Transverse colon (tissue), 4 donors: ENCODE measurements around the gene RAD21L1.

Source experiments
- POLR2A ChIP-seq: fragments of 450-650 bp; IDR thresholded peaks from one replicate; pipeline ENCODE4 v1.6.1; 2016; ENCODE audit warnings: antibody characterized with exemption, mild to moderate bottlenecking, moderate library complexity
- POLR2AphosphoS5 ChIP-seq, 3 donors: sonication (generic); formaldehyde crosslinking; IDR thresholded peaks; one replicate each; pipeline ENCODE4 v1.6.1; 2016; ENCODE audit warnings: antibody characterized with exemption in 3 of 3
- TF ChIP-seq, protein P1 (sequence below), 5 experiments: fragments of 200-600 bp in 3 of 5; fragments of 450-650 bp in 2 of 5; sonication (generic) in 3 of 5; IDR thresholded peaks; 1 replicate in 2 of 5; 2 replicates in 3 of 5; pipeline ENCODE4 v1.5.1; 2016 to 2017; ENCODE audit warnings: antibody characterized with exemption in 5 of 5, inconsistent platforms in 3 of 5, mild to moderate bottlenecking in 2 of 5, moderate library complexity in 1 of 5

DNA sequence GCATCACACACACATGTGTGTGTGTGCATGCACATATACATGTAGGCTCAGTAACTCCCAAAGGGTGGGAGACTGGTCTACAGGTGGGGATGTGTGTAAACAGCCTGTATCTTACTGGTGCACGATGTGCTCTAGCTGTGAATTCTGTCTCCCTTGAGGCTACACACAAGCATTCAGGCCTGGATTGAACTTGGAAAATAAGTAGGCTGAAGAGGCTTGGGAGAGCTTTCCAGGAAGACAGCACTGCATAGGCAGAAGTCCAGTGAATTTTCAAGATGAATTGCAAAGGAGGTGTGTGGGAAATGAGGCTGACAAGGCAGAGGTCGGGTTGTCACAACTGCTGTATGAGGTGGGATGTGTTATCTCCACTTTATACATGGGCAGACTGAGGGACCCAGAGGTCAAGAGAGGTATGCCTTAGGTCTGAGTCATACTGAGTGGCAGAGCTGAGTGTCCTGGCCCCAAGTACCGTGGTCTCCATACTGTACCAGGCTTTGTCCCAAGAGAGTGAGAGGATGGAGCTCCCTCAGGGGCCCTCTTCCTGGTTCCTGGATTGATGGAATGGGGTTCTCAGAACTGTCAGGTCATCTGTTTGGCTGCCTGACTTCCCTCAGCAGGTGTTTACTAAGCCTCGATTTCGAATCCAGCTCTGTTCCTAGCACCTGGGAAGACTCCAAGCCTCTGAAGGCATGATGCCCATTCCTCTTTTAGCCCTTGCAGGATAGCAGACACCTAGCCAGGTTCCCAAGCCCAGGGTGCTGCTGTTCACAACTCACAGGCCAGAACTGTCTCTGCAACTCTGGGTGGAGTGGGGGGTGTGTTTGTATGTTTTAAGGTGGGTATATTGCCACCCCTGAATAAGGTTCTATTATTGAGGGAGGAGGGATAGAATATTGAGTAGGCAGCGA, 54.6 kb downstream of the RAD21L1 start:
- TF ChIP-seq, protein P1, sequence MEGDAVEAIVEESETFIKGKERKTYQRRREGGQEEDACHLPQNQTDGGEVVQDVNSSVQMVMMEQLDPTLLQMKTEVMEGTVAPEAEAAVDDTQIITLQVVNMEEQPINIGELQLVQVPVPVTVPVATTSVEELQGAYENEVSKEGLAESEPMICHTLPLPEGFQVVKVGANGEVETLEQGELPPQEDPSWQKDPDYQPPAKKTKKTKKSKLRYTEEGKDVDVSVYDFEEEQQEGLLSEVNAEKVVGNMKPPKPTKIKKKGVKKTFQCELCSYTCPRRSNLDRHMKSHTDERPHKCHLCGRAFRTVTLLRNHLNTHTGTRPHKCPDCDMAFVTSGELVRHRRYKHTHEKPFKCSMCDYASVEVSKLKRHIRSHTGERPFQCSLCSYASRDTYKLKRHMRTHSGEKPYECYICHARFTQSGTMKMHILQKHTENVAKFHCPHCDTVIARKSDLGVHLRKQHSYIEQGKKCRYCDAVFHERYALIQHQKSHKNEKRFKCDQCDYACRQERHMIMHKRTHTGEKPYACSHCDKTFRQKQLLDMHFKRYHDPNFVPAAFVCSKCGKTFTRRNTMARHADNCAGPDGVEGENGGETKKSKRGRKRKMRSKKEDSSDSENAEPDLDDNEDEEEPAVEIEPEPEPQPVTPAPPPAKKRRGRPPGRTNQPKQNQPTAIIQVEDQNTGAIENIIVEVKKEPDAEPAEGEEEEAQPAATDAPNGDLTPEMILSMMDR (IDR thresholded peaks at IDR 0.05) = no peak
- TF ChIP-seq POLR2AphosphoS5 (IDR thresholded peaks at IDR 0.05) (no peak), POLR2A (no peak)
